GM12892 (cell line): ENCODE measurements around the gene HDC. TPM values are rescaled to one million over a fixed set of nuclear protein-coding genes. Genes with fewer than 3 reads are reported as not detected.

Source experiments
- DNase-seq: peaks from one replicate; pipeline ENCODE4 v3.0.0; 2011; ENCODE audit not compliant: insufficient read length
- FAIRE-seq: peaks from 2 replicates; lab custom pipeline; 2011; peaks lifted over from hg19 to GRCh38; lab: Jason Lieb, UNC
- POLR2A ChIP-seq: IDR thresholded peaks from 2 replicates; pipeline ENCODE4 v1.6.1; 2011; ENCODE audit warnings: low read depth, low read length, control low read depth
- POLR2AphosphoS5 ChIP-seq: IDR thresholded peaks from 2 replicates; pipeline ENCODE4 v1.6.1; 2011; ENCODE audit warnings: low read depth, low read length, control low read depth
- TAF1 ChIP-seq: IDR thresholded peaks from 2 replicates; pipeline ENCODE4 v1.6.1; 2011; ENCODE audit warnings: low read depth, mild to moderate bottlenecking, control low read depth, low read length, borderline replicate concordance
- polyA plus RNA-seq: library from polyadenylated mRNA; unstranded; fragments of >200 nt; gene quantifications from one replicate; pipeline ENCODE4 v1.2.1, GENCODE V29; 2012; ENCODE audit warnings: missing spikeins, inconsistent platforms; ENCODE audit not compliant: missing spikeins

HDC gene
- not detected for polyA plus RNA-seq

- TF ChIP-seq TAF1 (no peak), POLR2AphosphoS5 (no peak), POLR2A (no peak)
- DNase-seq, result no peak
- no peak for FAIRE-seq
Observed at GRCh38 chr15:50265620-50266019, at the start of gene HDC. TSS of gene HDC (minus strand) at chr15:50265726. CDS start at chr15:50265623, 103 bp downstream.

GRCh38 chr15:50312636-50313035, 47.1 kb upstream of the HDC start:
- DNase-seq (no peak), FAIRE-seq (no peak)
- TF ChIP-seq POLR2AphosphoS5, result no peak
- no peak for TF ChIP-seq POLR2A
- no peak for TF ChIP-seq TAF1

GRCh38 chr15:50307799-50308198, 42.3 kb upstream of the HDC start:
- no peak for DNase-seq
- FAIRE-seq, result no peak
- TF ChIP-seq TAF1 (no peak), POLR2A (no peak), POLR2AphosphoS5 (no peak)

GRCh38 chr15:50304836-50305235, 39.3 kb upstream of the HDC start:
- DNase-seq (no peak), FAIRE-seq (no peak)
- TF ChIP-seq POLR2AphosphoS5 (no peak), TAF1 (no peak), POLR2A (no peak)

GRCh38 chr15:50302581-50302980, 37.1 kb upstream of the HDC start:
- no peak for FAIRE-seq
- no peak for DNase-seq
- TF ChIP-seq POLR2AphosphoS5, result no peak
- no peak for TF ChIP-seq TAF1
- TF ChIP-seq POLR2A, result no peak

- DNase-seq (no peak), FAIRE-seq (no peak)
- TF ChIP-seq POLR2AphosphoS5 (no peak), POLR2A (no peak), TAF1 (no peak)
Observed at GRCh38 chr15:50298340-50298739, 32.8 kb upstream of the HDC start.

- DNase-seq (no peak), FAIRE-seq (no peak)
- TF ChIP-seq TAF1 (no peak), POLR2A (no peak), POLR2AphosphoS5 (no peak)
Observed at GRCh38 chr15:50295966-50296365, 30.4 kb upstream of the HDC start.

GRCh38 chr15:50289749-50290148, 24.2 kb upstream of the HDC start:
- DNase-seq (no peak), FAIRE-seq (no peak)
- TF ChIP-seq POLR2A (no peak), TAF1 (no peak), POLR2AphosphoS5 (no peak)

- TF ChIP-seq POLR2AphosphoS5 (no peak), POLR2A (no peak), TAF1 (no peak)
- no peak for DNase-seq
- FAIRE-seq, result no peak
Observed at GRCh38 chr15:50287324-50288116, 22.0 kb upstream of the HDC start.

GRCh38 chr15:50281427-50281826, 15.9 kb upstream of the HDC start:
- no peak for FAIRE-seq

GRCh38 chr15:50280271-50280670, 14.7 kb upstream of the HDC start:
- TF ChIP-seq POLR2AphosphoS5, result no peak
- TF ChIP-seq TAF1, result no peak
- DNase-seq, result no peak
- FAIRE-seq, result no peak

More at GRCh38 chr15:50281427-50281826, 15.9 kb upstream of the HDC start:
- no peak for DNase-seq
- no peak for TF ChIP-seq TAF1
- no peak for TF ChIP-seq POLR2AphosphoS5
- no peak for TF ChIP-seq POLR2A

- no peak for TF ChIP-seq POLR2A
- TF ChIP-seq POLR2AphosphoS5, result no peak
- no peak for TF ChIP-seq TAF1
- DNase-seq (no peak), FAIRE-seq (no peak)
Observed at GRCh38 chr15:50278496-50278895, 13.0 kb upstream of the HDC start.
